ENCODE results near the gene RELN.

The RELN gene

DNA sequence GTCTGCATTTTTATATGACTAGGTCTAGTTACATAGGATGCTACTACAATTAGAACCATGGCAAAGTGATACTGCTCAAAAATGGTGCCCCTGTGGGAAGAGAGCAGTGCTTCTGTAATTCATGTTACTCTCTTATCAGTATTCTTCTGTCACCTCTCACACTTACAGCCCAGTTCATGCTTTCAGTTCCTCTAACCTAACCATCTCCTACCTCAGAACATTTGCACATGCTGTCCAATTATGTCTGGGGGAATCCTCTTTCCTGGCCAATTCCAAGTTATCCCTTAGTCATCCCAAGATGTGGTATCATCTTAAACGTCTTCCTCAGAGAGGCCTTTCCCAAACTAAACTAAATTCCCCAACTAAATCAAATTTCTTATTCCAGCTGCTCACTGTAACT, 190.2 kb downstream of the RELN start (continued):
- TF ChIP-seq ZNF660 (tag by site-specific recombination; IDR thresholded peaks at IDR 0.05) (no peak), ZNF664 (tag by site-specific recombination; IDR thresholded peaks at IDR 0.05) (no peak)
- TF ChIP-seq, protein P1, sequence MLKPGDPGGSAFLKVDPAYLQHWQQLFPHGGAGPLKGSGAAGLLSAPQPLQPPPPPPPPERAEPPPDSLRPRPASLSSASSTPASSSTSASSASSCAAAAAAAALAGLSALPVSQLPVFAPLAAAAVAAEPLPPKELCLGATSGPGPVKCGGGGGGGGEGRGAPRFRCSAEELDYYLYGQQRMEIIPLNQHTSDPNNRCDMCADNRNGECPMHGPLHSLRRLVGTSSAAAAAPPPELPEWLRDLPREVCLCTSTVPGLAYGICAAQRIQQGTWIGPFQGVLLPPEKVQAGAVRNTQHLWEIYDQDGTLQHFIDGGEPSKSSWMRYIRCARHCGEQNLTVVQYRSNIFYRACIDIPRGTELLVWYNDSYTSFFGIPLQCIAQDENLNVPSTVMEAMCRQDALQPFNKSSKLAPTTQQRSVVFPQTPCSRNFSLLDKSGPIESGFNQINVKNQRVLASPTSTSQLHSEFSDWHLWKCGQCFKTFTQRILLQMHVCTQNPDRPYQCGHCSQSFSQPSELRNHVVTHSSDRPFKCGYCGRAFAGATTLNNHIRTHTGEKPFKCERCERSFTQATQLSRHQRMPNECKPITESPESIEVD (tag by site-specific recombination; IDR thresholded peaks at IDR 0.05) = no peak
- TF ChIP-seq, protein P2, sequence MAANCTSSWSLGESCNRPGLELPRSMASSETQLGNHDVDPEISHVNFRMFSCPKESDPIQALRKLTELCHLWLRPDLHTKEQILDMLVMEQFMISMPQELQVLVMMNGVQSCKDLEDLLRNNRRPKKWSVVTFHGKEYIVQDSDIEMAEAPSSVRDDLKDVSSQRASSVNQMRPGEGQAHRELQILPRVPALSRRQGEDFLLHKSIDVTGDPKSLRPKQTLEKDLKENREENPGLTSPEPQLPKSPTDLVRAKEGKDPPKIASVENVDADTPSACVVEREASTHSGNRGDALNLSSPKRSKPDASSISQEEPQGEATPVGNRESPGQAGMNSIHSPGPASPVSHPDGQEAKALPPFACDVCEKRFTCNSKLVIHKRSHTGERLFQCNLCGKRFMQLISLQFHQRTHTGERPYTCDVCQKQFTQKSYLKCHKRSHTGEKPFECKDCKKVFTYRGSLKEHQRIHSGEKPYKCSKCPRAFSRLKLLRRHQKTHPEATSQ (tag by site-specific recombination; IDR thresholded peaks at IDR 0.05) = no peak

DNA sequence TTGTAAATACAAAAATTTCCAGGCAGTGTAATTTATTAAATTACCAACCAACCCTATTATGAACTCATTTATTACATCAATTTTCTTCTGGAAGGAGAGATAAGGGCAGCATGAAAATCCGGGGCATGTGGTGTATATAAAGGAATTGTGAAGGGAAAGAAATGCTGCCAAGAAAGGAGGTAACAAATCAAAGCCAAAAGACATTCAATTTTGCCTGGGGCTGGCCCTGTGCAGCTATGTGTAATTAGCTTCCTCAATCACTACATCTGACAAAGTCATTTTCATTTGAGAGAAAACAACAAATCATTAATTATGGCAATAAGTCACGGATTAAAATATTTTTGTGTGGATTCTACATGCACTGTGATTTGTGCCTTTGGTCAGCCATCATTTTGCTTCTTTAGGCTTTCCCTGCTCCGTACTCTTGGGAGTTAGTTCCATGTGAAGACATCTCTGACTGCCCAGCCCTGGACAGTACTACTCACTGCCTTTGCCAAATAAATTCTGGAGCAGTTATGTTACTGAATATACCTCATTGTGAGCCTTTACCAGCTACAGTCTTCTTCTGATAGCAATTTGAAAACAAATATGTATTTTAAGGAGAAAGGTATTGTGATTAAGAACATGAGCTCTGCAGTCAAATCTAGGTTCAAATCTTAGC, 191.7 kb downstream of the RELN start:
- no peaks in the 10 kb centered on the region for H3K36me3 ChIP-seq (ENCODE audit: control insufficient read depth in 2 of 2, insufficient read depth in 1 of 2, low read length in 2 of 2)
- H3K4me1 ChIP-seq (ENCODE audit: control insufficient read depth, insufficient read depth, low read length) = no peaks in the 10 kb centered on the region
- CTCF ChIA-PET = no interaction called here
- no peaks in the 10 kb centered on the region for H3K9me3 ChIP-seq (ENCODE audit: control insufficient read depth, insufficient read depth, low read depth, low read length)
- TF ChIP-seq ZNF416 (tag by site-specific recombination; IDR thresholded peaks at IDR 0.05) = no peak
- TF ChIP-seq KLF1 (tag by site-specific recombination; IDR thresholded peaks at IDR 0.05) = no peak
- TF ChIP-seq GLIS2 (tag by site-specific recombination; IDR thresholded peaks at IDR 0.05) = no peak
- no peak for TF ChIP-seq ZNF155 (tag by site-specific recombination; IDR thresholded peaks at IDR 0.05)
- TF ChIP-seq, protein P3, sequence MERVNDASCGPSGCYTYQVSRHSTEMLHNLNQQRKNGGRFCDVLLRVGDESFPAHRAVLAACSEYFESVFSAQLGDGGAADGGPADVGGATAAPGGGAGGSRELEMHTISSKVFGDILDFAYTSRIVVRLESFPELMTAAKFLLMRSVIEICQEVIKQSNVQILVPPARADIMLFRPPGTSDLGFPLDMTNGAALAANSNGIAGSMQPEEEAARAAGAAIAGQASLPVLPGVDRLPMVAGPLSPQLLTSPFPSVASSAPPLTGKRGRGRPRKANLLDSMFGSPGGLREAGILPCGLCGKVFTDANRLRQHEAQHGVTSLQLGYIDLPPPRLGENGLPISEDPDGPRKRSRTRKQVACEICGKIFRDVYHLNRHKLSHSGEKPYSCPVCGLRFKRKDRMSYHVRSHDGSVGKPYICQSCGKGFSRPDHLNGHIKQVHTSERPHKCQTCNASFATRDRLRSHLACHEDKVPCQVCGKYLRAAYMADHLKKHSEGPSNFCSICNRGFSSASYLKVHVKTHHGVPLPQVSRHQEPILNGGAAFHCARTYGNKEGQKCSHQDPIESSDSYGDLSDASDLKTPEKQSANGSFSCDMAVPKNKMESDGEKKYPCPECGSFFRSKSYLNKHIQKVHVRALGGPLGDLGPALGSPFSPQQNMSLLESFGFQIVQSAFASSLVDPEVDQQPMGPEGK (tag by site-specific recombination; IDR thresholded peaks at IDR 0.05) = no peak
- no peak overlapping the region for H3K27ac ChIP-seq (ENCODE audit: extremely low read depth, low read depth, low read length)
- POLR2A ChIA-PET = no interaction called here
- no peak overlapping the region for H3K4me3 ChIP-seq (ENCODE audit: low read depth, low read length)

DNA sequence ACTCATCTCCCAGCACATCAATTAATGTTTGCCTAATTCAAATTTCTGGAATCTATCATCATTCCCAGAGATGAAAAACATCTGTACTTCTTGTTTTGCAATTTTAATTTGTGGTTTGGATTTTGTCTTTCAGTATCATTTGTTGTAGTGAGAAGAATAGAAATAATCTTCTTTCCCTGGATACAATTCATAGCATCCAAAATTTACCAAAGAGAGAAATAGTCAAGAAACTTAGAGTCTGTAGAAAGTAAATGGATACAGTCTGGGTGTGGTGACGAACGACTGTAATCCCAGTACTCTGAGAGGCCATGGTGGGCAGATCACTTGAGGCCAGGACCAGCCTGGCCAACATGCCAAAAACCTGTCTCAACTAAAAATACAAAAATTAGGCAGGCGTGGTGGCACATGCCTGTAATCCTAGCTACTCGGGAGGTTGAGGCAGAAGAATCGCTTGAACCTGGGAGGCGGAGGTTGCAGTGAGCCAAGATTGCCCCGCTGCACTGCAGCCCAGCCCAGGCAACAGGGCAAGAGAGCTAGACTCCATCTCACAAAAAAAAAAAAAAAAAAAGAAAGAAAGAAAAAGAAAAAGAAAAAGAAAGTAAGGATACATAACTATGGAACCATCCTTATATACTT, 193.0 kb downstream of the RELN start:
- TF ChIP-seq ZIC2 (tag by site-specific recombination; IDR thresholded peaks at IDR 0.05) (no peak), ZNF350 (tag by site-specific recombination; IDR thresholded peaks at IDR 0.05) (no peak)
- TF ChIP-seq, protein P4, sequence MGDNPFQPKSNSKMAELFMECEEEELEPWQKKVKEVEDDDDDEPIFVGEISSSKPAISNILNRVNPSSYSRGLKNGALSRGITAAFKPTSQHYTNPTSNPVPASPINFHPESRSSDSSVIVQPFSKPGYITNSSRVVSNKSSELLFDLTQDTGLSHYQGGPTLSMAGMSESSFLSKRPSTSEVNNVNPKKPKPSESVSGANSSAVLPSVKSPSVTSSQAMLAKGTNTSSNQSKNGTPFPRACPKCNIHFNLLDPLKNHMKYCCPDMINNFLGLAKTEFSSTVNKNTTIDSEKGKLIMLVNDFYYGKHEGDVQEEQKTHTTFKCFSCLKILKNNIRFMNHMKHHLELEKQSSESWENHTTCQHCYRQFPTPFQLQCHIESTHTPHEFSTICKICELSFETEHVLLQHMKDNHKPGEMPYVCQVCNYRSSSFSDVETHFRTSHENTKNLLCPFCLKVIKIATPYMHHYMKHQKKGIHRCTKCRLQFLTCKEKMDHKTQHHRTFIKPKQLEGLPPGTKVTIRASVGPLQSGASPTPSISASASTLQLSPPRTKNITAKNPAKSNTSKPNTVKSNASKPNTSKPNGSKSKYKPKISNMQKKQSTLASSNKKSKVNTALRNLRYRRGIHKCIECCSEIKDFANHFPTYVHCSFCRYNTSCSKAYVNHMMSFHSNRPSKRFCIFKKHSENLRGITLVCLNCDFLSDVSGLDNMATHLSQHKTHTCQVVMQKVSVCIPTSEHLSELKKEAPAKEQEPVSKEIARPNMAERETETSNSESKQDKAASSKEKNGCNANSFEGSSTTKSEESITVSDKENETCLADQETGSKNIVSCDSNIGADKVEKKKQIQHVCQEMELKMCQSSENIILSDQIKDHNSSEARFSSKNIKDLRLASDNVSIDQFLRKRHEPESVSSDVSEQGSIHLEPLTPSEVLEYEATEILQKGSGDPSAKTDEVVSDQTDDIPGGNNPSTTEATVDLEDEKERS (tag by site-specific recombination; IDR thresholded peaks at IDR 0.05) = no peak
- no peak overlapping the region for H3K4me3 ChIP-seq (ENCODE audit: low read depth, low read length)
- H3K27ac ChIP-seq (ENCODE audit: extremely low read depth, low read depth, low read length) = no peak overlapping the region
- no peaks in the 10 kb centered on the region for H3K9me3 ChIP-seq (ENCODE audit: control insufficient read depth, insufficient read depth, low read depth, low read length)
- H3K36me3 ChIP-seq (ENCODE audit: control insufficient read depth in 2 of 2, insufficient read depth in 1 of 2, low read length in 2 of 2) = no peaks in the 10 kb centered on the region
- ChIA-PET CTCF (no interaction called here), POLR2A (no interaction called here)
- H3K4me1 ChIP-seq (ENCODE audit: control insufficient read depth, insufficient read depth, low read length) = no peaks in the 10 kb centered on the region

Data from HEK293 (cell line).